LHCN-M2 (cell line): ENCODE results near the gene SLC27A6. TPM values are rescaled to one million over a fixed set of nuclear protein-coding genes. Genes with fewer than 3 reads are reported as not detected.
A peak's percentile ranks its signal among the peaks of the same experiment; 100 is the strongest.

ENCODE experiments used
- DNase-seq: peaks from one replicate; pipeline ENCODE4 v3.0.0-alpha.2; 2012; ENCODE audit warnings: low read depth
- total RNA-seq: library from RNA; depleted of rRNA; stranded (reverse); fragments of >200 nt; gene quantifications from 2 replicates; pipeline ENCODE4 v1.2.3, GENCODE V29; 2014; rRNA removed

The SLC27A6 gene
- total RNA-seq, 1 experiment from 2014 or later: not detected

- peak; percentile 8 for DNase-seq
Measured at GRCh38 chr5:129063483-129064113, 98.3 kb downstream of the SLC27A6 start.

- no peak for DNase-seq
Measured at GRCh38 chr5:129065721-129066120, 100.4 kb downstream of the SLC27A6 start.

GRCh38 chr5:129067745-129068144 is 102.5 kb downstream of the SLC27A6 start:
- DNase-seq: no peak

- no peak for DNase-seq
Measured at GRCh38 chr5:129069292-129069691, 104.0 kb downstream of the SLC27A6 start.

GRCh38 chr5:129073111-129073510 is 107.8 kb downstream of the SLC27A6 start:
- no peak for DNase-seq

GRCh38 chr5:129074903-129075302 is 109.6 kb downstream of the SLC27A6 start:
- peak; percentile 1 for DNase-seq

GRCh38 chr5:129077433-129078075 is 112.3 kb downstream of the SLC27A6 start:
- DNase-seq: no peak

GRCh38 chr5:129078247-129078646 is 113.0 kb downstream of the SLC27A6 start:
- no peak for DNase-seq

- no peak for DNase-seq
Measured at GRCh38 chr5:129078660-129079059, 113.4 kb downstream of the SLC27A6 start.

GRCh38 chr5:129079496-129079895 is 114.2 kb downstream of the SLC27A6 start:
- DNase-seq: no peak

- DNase-seq: no peak
Measured at GRCh38 chr5:129080766-129081165, 115.5 kb downstream of the SLC27A6 start.

- no peak for DNase-seq
Measured at GRCh38 chr5:129082225-129083136, 117.2 kb downstream of the SLC27A6 start.

Other genes with a start within 250 kb of the SLC27A6 start
- 14.0 and 15.3 TPM in 2 replicates for gene ISOC1, start 129.3 kb downstream of the SLC27A6 start, total RNA-seq